ENCODE measurements around the gene MIER2. TPM values are rescaled to one million over a fixed set of nuclear protein-coding genes. Genes with fewer than 3 reads are reported as not detected.
"Not testable (repeated sequence)": the region's sequence is repeated elsewhere in the genome, so short reads cannot be mapped to it uniquely, and the experiment has no call there.

MIER2 gene
- total RNA-seq, 1 donor from 2014 or later: 12.7 TPM

DNA sequence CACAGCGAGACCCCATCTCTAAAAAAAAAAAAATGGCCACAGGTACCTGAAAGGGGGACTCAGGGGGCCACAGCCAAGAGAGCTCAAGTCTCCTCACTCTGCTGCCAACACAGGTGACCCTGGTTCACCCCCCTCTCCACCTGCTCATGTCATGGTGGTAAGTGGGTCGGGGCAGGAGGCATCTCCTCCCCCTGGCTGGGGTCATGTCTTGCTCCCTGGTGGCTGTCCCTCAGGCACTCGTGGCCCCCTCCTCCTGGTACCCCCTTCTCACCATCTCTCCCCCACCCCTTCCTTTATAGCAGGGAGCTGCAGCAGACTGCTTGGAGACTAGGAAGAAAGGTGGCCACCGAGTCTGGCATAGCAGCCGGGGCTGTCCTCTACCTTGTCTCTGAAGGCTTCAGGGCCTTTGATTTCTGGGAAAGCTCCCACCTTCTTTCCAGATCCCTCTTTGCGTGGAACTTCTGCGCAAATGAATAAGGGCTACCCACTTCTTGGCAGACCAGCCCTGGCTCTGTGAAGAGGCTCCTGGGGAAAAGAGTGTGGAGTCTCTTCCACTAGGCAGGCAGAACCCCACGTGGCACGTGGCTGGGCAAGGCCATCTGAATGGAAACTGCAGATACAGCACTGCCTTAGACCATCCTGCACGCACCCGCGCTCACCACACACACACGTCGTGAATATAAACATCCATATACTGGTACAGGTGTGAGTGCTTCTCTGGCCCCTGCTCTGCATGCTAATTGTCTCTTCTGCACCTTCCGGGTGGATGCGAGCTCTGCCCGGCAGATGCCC is 20.1 kb upstream of the MIER2 start:
- Histone ChIP-seq H3K36me3 (ENCODE audit: control insufficient read depth, insufficient read depth, low read length) (no peaks in the 10 kb centered on the region), H3K4me3 (ENCODE audit: low read depth, low read length) (no peak overlapping the region), H3K27me3 (ENCODE audit: control insufficient read depth, insufficient read depth, low read length) (peaks cover 24% of the 10 kb centered on the region)
- no peak for DNase-seq (ENCODE audit: low read depth)
- TF ChIP-seq, protein P1, sequence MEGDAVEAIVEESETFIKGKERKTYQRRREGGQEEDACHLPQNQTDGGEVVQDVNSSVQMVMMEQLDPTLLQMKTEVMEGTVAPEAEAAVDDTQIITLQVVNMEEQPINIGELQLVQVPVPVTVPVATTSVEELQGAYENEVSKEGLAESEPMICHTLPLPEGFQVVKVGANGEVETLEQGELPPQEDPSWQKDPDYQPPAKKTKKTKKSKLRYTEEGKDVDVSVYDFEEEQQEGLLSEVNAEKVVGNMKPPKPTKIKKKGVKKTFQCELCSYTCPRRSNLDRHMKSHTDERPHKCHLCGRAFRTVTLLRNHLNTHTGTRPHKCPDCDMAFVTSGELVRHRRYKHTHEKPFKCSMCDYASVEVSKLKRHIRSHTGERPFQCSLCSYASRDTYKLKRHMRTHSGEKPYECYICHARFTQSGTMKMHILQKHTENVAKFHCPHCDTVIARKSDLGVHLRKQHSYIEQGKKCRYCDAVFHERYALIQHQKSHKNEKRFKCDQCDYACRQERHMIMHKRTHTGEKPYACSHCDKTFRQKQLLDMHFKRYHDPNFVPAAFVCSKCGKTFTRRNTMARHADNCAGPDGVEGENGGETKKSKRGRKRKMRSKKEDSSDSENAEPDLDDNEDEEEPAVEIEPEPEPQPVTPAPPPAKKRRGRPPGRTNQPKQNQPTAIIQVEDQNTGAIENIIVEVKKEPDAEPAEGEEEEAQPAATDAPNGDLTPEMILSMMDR (IDR thresholded peaks at IDR 0.05; ENCODE audit: insufficient read depth, low read length, poor library complexity, severe bottlenecking): no peak

DNA sequence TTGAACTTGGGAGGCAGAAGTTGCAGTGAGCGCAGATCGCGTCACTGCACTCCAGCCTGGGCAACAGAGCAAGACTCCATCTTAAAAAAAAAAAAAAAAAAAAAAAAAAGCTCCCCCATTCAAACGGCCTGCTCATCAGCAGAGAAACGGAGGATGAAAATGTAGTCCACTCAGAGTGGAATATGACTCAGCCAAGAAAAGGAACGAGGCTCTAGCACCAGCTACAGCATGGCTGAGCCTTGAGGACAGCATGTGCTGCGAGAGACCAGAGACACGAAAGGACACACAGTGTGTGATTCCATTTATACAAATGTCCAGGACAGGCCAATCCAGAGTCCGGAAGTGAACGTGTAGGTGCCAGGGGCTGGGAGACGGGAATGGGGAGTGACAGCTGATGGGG is 18.1 kb upstream of the MIER2 start:
- TF ChIP-seq, protein P1 (IDR thresholded peaks at IDR 0.05; ENCODE audit: insufficient read depth, low read length, poor library complexity, severe bottlenecking): no peak

DNA sequence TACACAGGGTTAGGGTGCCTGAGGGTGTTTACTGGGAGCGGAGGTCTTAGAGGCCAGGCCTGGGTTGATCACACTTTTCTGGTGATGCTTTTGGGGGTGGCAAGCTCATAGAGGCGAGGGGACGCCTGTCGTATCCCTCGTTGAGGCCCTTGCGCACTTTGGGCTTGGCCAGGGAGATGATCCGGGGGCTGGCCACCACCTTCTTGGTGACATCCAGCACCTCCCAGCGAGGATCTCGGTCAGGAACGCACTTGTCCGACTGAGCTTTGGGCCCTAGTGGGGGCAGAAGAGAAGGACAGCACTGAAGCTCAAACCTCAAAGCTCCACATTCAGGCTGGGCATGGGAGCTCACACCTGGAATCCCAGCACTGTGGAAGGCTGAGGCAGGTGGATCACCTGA is 17.6 kb upstream of the MIER2 start:
- Histone ChIP-seq H3K36me3 (ENCODE audit: control insufficient read depth, insufficient read depth, low read length) (no peaks in the 10 kb centered on the region), H3K4me3 (ENCODE audit: low read depth, low read length) (no peak overlapping the region), H3K27me3 (ENCODE audit: control insufficient read depth, insufficient read depth, low read length) (peaks cover 9% of the 10 kb centered on the region)
- TF ChIP-seq, protein P1 (IDR thresholded peaks at IDR 0.05; ENCODE audit: insufficient read depth, low read length, poor library complexity, severe bottlenecking): no peak
- no peak for DNase-seq (ENCODE audit: low read depth)

More for the DNA sequence above, 18.1 kb upstream of the MIER2 start:
- H3K36me3 ChIP-seq (ENCODE audit: control insufficient read depth, insufficient read depth, low read length): no peaks in the 10 kb centered on the region
- no peak overlapping the region for H3K4me3 ChIP-seq (ENCODE audit: low read depth, low read length)
- peaks cover 12% of the 10 kb centered on the region for H3K27me3 ChIP-seq (ENCODE audit: control insufficient read depth, insufficient read depth, low read length)
- no peak for DNase-seq (ENCODE audit: low read depth)

DNA sequence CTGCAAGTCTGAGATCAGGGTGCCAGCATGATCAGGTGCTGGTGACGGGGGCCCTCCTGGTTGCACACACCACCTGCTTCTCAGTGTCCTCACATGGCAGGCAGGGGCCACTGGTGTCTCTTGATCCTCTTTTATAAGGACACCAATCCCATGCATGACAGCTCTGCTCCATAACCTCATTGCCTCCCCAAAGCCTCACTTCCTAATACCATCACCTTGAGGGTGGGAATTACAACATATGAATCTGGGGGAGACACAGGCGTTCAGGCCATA is 15.0 kb upstream of the MIER2 start:
- no peak for DNase-seq (ENCODE audit: low read depth)
- Histone ChIP-seq H3K4me3 (ENCODE audit: low read depth, low read length) (no peak overlapping the region), H3K36me3 (ENCODE audit: control insufficient read depth, insufficient read depth, low read length) (no peaks in the 10 kb centered on the region), H3K27me3 (ENCODE audit: control insufficient read depth, insufficient read depth, low read length) (peaks cover 3% of the 10 kb centered on the region)
- TF ChIP-seq, protein P1 (IDR thresholded peaks at IDR 0.05; ENCODE audit: insufficient read depth, low read length, poor library complexity, severe bottlenecking): no peak

DNA sequence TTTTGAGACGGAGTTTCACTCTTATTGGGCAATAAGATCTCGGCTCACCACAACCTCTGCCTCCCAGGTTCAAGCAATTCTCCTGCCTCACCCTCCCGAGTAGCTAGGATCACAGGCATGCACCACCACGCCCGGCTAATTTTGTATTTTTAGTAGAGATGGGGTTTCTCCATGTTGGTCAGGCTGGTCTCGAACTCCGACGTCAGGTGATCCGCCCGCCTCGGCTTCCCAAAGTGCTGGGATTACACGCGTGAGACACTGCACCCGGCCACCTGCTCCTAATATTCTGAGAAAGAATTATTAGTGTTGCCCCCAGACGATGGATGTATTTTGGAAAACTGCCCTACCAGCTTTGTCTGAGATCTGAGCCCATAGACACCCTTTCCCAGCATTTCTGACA is 10.9 kb upstream of the MIER2 start:
- H3K36me3 ChIP-seq (ENCODE audit: control insufficient read depth, insufficient read depth, low read length); H3K4me3 ChIP-seq (ENCODE audit: low read depth, low read length); H3K27me3 ChIP-seq (ENCODE audit: control insufficient read depth, insufficient read depth, low read length); DNase-seq (ENCODE audit: low read depth): not testable (repeated sequence)

DNA sequence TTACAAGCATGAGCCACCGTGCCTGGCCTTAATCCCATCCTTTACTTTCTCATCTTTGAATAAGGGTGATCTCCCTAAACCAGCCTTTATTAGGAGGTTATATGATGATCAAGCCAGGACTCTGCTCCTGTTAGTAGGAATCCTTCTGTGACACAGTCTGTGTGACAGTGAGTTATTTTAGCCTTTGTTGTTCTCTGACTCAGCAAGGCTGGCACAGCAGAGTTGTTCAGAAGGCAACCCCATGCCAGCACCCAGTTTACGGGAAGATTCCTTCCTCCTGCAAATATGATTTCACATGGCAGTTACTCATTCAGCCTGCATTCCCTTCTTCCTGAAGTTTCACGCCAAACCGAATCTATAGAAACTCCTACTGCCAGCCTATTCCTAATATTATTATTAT is 10.5 kb upstream of the MIER2 start:
- Histone ChIP-seq H3K4me3 (ENCODE audit: low read depth, low read length) (no peak overlapping the region), H3K36me3 (ENCODE audit: control insufficient read depth, insufficient read depth, low read length) (no peaks in the 10 kb centered on the region), H3K27me3 (ENCODE audit: control insufficient read depth, insufficient read depth, low read length) (no peaks in the 10 kb centered on the region)
- DNase-seq (ENCODE audit: low read depth): no peak
- TF ChIP-seq, protein P1 (IDR thresholded peaks at IDR 0.05; ENCODE audit: insufficient read depth, low read length, poor library complexity, severe bottlenecking): no peak

Measured in kidney epithelial cell (primary cell).